SU-DHL-6 (cell line): ENCODE data around the gene OR2H2.
A peak's percentile ranks its signal among the peaks of the same experiment; 100 is the strongest.

Source experiments
- H2AFZ ChIP-seq: fragments of 200-600 bp; sonication (generic); 2 replicates; pipeline ENCODE4 v1.6.1; 2014; ENCODE audit warnings: low read depth, mild to moderate bottlenecking, moderate library complexity, mixed read lengths, antibody characterized with exemption, low read length; ENCODE audit not compliant: severe bottlenecking
- H3F3A ChIP-seq: fragments of 200-600 bp; shearing (Covaris generic); 2 replicates; pipeline ENCODE4 v1.6.0; 2016; ENCODE audit warnings: antibody characterized with exemption, mild to moderate bottlenecking; ENCODE audit not compliant: insufficient read depth
- H3K27ac ChIP-seq: fragments of 200-600 bp; sonication (generic); 2 replicates; pipeline ENCODE4 v1.5.1; 2016; ENCODE audit warnings: low read depth, mild to moderate bottlenecking, low read length, moderate library complexity, mixed read lengths
- H3K27me3 ChIP-seq: fragments of 200-600 bp; sonication (generic), shearing (Covaris generic); 2 replicates; pipeline ENCODE4 v1.6.0; 2014; ENCODE audit warnings: mild to moderate bottlenecking, low read length
- H3K36me3 ChIP-seq: fragments of 200-600 bp; sonication (generic); 2 replicates; pipeline ENCODE4 v1.6.1; 2014; ENCODE audit warnings: mild to moderate bottlenecking, low read length, mixed read lengths
- H3K4me2 ChIP-seq: fragments of 300-600, 200-600 bp; shearing (Covaris generic), sonication (generic); 2 replicates; pipeline ENCODE4 v1.6.0; 2014; ENCODE audit warnings: low read length, low read depth, mild to moderate bottlenecking; ENCODE audit not compliant: poor library complexity, severe bottlenecking
- H3K4me3 ChIP-seq: fragments of 200-600 bp; sonication (generic); 2 replicates; pipeline ENCODE4 v1.5.1; 2014; ENCODE audit warnings: antibody characterized with exemption, low read length, mild to moderate bottlenecking, mixed read lengths; ENCODE audit not compliant: insufficient read depth, poor library complexity, severe bottlenecking
- H3K79me2 ChIP-seq: fragments of 200-600 bp; sonication (generic); 2 replicates; pipeline ENCODE4 v1.6.1; 2014; ENCODE audit warnings: mild to moderate bottlenecking, low read length, moderate library complexity; ENCODE audit not compliant: insufficient read depth
- H3K9ac ChIP-seq: fragments of 200-600 bp; sonication (generic); 2 replicates; pipeline ENCODE4 v1.7.0; 2014; ENCODE audit warnings: mild to moderate bottlenecking, low read length
- H3K9me2 ChIP-seq: fragments of 200-600 bp; sonication (generic); replicated peaks from 2 replicates; pipeline ENCODE4 v1.6.1; 2014; ENCODE audit warnings: low read length; ENCODE audit not compliant: insufficient read depth
- H3K9me3 ChIP-seq: fragments of 200-600 bp; sonication (generic); 2 replicates; pipeline ENCODE4 v1.6.1; 2014; ENCODE audit warnings: low read length, mixed read lengths; ENCODE audit not compliant: insufficient read depth
- H4K20me1 ChIP-seq: fragments of 200-600 bp; sonication (generic); 2 replicates; pipeline ENCODE4 v1.6.1; 2014; ENCODE audit warnings: low read depth, mild to moderate bottlenecking, antibody characterized with exemption, low read length, moderate library complexity, mixed read lengths
- EZH2phosphoT487 ChIP-seq: fragments of 200-600 bp; sonication (generic), shearing (Covaris generic); conservative IDR thresholded peaks from 2 replicates; pipeline ENCODE4 v1.6.1; 2018; ENCODE audit warnings: mild to moderate bottlenecking, antibody characterized with exemption, low read length, moderate library complexity, mixed read lengths
- TF ChIP-seq, protein P1 (sequence below): fragments of 200-600 bp; sonication (generic); IDR thresholded peaks from one replicate; pipeline ENCODE4 v1.5.1; 2017; ENCODE audit warnings: antibody characterized with exemption, mild to moderate bottlenecking, low read length, moderate library complexity; ENCODE audit not compliant: insufficient read depth, poor library complexity, severe bottlenecking

OR2H2 gene

DNA sequence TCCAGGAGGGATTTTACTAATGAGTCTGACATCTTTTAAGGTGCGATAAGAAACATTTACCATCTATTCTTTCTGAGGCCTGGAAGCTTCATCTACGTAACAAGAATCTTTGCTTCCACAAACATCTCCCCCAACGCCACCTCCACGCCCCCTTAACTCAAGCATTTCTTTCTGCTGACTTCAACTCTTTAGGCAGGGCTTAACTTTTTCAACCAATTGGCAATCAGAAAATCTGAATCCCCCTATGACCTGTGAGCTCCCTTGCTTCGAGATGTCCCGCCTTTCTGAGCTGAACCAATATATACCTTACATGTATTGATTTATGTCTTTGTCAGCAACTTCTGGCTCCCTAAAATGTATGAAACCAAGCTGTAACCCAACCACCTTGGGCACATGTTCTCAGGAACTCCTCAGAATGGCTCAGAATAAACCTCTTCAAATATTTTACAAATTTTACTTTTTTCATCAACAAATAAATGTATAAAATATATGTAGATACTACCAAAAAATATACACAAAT is 11.5 kb downstream of the OR2H2 start:
- Histone ChIP-seq H3K27me3 (no peaks in the 10 kb centered on the region), H4K20me1 (no peaks in the 10 kb centered on the region), H2AFZ (no peak overlapping the region), H3K79me2 (no peaks in the 10 kb centered on the region), H3K36me3 (no peaks in the 10 kb centered on the region), H3K9me2 (no peaks in the 10 kb centered on the region), H3K9ac (no peak overlapping the region), H3K4me2 (no peak overlapping the region), H3K9me3 (no peaks in the 10 kb centered on the region), H3K27ac (no peak overlapping the region), H3K4me3 (no peak overlapping the region), H3F3A (no peaks in the 10 kb centered on the region)
- TF ChIP-seq, protein P1, sequence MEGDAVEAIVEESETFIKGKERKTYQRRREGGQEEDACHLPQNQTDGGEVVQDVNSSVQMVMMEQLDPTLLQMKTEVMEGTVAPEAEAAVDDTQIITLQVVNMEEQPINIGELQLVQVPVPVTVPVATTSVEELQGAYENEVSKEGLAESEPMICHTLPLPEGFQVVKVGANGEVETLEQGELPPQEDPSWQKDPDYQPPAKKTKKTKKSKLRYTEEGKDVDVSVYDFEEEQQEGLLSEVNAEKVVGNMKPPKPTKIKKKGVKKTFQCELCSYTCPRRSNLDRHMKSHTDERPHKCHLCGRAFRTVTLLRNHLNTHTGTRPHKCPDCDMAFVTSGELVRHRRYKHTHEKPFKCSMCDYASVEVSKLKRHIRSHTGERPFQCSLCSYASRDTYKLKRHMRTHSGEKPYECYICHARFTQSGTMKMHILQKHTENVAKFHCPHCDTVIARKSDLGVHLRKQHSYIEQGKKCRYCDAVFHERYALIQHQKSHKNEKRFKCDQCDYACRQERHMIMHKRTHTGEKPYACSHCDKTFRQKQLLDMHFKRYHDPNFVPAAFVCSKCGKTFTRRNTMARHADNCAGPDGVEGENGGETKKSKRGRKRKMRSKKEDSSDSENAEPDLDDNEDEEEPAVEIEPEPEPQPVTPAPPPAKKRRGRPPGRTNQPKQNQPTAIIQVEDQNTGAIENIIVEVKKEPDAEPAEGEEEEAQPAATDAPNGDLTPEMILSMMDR: no peak
- no peak for TF ChIP-seq EZH2phosphoT487

DNA sequence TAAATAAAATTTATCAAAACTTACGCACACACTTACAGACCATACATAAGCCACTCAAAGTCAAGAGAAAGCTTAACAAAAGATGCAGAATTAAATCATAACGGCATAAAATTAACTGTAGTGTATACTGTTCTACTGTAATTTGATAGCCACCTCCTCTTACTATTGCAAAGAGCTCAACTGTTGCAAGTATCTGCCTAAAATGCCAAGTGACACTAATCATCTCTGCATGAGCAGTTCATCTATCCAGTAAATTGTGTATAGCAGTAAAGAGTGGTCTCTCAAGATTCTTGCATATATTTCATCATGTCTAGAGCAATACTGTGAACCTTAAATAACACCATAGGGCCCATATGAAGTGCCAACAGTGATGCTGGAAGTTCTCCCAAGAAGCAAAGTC is 12.3 kb downstream of the OR2H2 start:
- TF ChIP-seq, protein P1: no peak
- TF ChIP-seq EZH2phosphoT487: no peak
- no peak overlapping the region for H3K9ac ChIP-seq
- no peaks in the 10 kb centered on the region for H3F3A ChIP-seq
- H3K27ac ChIP-seq: no peak overlapping the region
- no peaks in the 10 kb centered on the region for H3K27me3 ChIP-seq
- no peak overlapping the region for H3K4me2 ChIP-seq
- H3K9me2 ChIP-seq: no peaks in the 10 kb centered on the region
- H2AFZ ChIP-seq: no peak overlapping the region
- H4K20me1 ChIP-seq: no peaks in the 10 kb centered on the region
- H3K4me3 ChIP-seq: no peak overlapping the region
- H3K36me3 ChIP-seq: no peaks in the 10 kb centered on the region
- H3K79me2 ChIP-seq: no peaks in the 10 kb centered on the region
- no peaks in the 10 kb centered on the region for H3K9me3 ChIP-seq

DNA sequence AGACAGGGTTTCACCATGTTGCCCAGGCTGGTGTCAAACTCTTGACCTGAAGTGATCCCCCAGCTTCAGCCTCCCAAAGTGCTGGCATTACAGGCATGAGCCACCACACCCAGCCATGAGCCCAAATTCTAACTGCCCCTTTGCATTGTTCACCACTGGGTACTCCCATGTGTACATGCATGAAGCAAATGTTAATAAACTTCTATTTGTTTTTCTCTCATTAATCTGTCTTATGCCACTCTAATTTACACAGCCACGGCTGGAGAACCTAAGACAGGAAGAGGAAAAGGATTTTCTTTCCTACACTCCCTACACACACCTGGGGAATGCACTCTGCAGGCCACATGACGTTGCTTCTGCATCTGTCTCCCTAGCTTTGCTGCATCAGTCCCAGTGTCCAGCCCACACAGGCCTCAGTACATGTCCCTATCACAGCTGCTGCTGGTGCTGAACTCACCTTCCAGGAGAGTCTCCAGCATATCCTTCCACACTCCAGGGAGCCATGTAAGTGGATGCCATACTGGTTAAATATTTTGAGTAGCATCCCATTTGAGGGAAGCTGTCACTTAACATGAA is 13.3 kb downstream of the OR2H2 start:
- no peaks in the 10 kb centered on the region for H3K27me3 ChIP-seq
- no peaks in the 10 kb centered on the region for H3K36me3 ChIP-seq
- no peak overlapping the region for H3K27ac ChIP-seq
- TF ChIP-seq EZH2phosphoT487: no peak
- H3K9me3 ChIP-seq: no peaks in the 10 kb centered on the region
- no peaks in the 10 kb centered on the region for H3K79me2 ChIP-seq
- no peaks in the 10 kb centered on the region for H3F3A ChIP-seq
- no peak overlapping the region for H3K9ac ChIP-seq
- H4K20me1 ChIP-seq: no peaks in the 10 kb centered on the region
- no peak overlapping the region for H3K4me3 ChIP-seq
- H3K4me2 ChIP-seq: no peak overlapping the region
- H2AFZ ChIP-seq: no peak overlapping the region
- H3K9me2 ChIP-seq: no peaks in the 10 kb centered on the region

DNA sequence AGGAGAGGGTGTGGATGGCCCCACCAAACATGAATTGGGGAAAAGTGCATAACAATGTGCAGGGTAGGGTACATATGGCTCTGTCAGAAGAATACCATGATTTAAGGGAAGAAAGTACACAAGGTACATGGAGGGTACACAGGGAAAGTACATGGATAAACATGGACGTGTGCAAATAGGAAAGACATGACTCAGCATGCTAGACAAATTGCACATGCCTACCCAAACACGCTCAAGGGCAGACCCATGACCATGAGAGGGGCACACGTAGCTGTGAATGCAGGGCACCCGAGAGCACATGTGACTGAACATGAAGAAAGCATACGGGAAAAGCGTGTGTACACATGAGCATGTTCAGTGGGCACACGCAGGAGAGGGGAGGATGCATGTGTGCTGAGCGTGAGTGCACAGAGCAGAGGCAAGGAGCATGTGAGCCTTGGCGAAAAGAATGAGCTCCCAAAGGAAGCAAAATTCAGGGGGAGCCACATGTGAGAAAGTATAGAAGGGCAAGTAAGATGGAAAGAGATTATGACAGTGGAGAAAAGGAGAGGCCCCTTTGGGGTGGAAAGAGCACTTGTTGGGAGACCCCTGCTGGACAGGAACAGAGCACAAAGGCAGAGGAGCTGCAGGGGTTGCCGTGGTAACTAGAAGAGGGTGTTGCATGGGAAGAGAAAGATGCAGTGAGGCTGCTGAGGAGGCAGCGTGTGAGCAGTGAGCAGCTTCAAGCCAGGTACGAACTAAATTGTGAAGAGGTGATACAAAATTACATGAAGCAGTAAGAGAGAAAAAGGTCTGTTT is 17.8 kb downstream of the OR2H2 start:
- Histone ChIP-seq H3K27me3 (no peaks in the 10 kb centered on the region), H3K4me2 (no peak overlapping the region), H3K36me3 (no peaks in the 10 kb centered on the region), H3K9me2 (no peaks in the 10 kb centered on the region), H2AFZ (no peak overlapping the region), H4K20me1 (no peaks in the 10 kb centered on the region), H3K9me3 (no peaks in the 10 kb centered on the region), H3K9ac (no peak overlapping the region), H3F3A (no peaks in the 10 kb centered on the region), H3K4me3 (no peak overlapping the region), H3K27ac (no peak overlapping the region), H3K79me2 (no peaks in the 10 kb centered on the region)
- TF ChIP-seq, protein P1: peak; percentile 29
- TF ChIP-seq EZH2phosphoT487: no peak
